Memory B cell (primary cell): ENCODE results near the gene EFEMP1.

ENCODE experiments used
- ATAC-seq: fragments of 150-1000 bp; cut with Tn5 transposase; 2 replicates; pipeline ENCODE4 v1.10.0; 2021; ENCODE audit warnings: low read depth, mild to moderate bottlenecking, moderate library complexity
- DNase-seq, 2 donors: peaks; one replicate each; pipeline ENCODE4 v3.0.0; 2022; ENCODE audit warnings: low spot score in 2 of 2
- H3K27ac Mint-ChIP-seq: one replicate; pipeline ENCODE4 v1.8.0; 2022; ENCODE audit warnings: mild to moderate bottlenecking, moderate library complexity, mixed read lengths
- H3K27me3 Mint-ChIP-seq: one replicate; pipeline ENCODE4 v1.8.0; 2022; ENCODE audit warnings: mixed read lengths
- H3K36me3 Mint-ChIP-seq: one replicate; pipeline ENCODE4 v1.8.0; 2022; ENCODE audit warnings: mild to moderate bottlenecking, mixed read lengths
- H3K4me1 Mint-ChIP-seq: one replicate; pipeline ENCODE4 v1.8.0; 2022; ENCODE audit warnings: mixed read lengths
- H3K4me3 Mint-ChIP-seq: one replicate; pipeline ENCODE4 v1.8.0; 2022; ENCODE audit warnings: mild to moderate bottlenecking, moderate library complexity, mixed read lengths
- H3K9me3 Mint-ChIP-seq: one replicate; pipeline ENCODE4 v1.8.0; 2022; ENCODE audit warnings: mixed read lengths

Gene EFEMP1

GRCh38 chr2:55923091-55923981 lies at the start of gene EFEMP1:
EFEMP1 (minus strand) TSS chr2:55923782; CDS start chr2:55922440, 1,342 bp downstream.
- Mint-ChIP-seq H3K4me1 (peaks cover 2% of the 10 kb centered on the region), H3K27me3 (peaks cover 11% of the 10 kb centered on the region), H3K4me3 (no peak within 1 kb of the TSS), H3K36me3 (no peaks in the 10 kb centered on the region), H3K27ac (no peak within 1 kb of the TSS), H3K9me3 (peaks cover 2% of the 10 kb centered on the region)
- no peak for DNase-seq
- no peak for ATAC-seq

GRCh38 chr2:55970500-55970899 lies 46.9 kb upstream of the EFEMP1 start:
- peaks cover 13% of the 10 kb centered on the region for H3K27me3 Mint-ChIP-seq
- no peaks in the 10 kb centered on the region for H3K4me1 Mint-ChIP-seq
- H3K27ac Mint-ChIP-seq, result no peak overlapping the region
- no peaks in the 10 kb centered on the region for H3K9me3 Mint-ChIP-seq
- no peak overlapping the region for H3K4me3 Mint-ChIP-seq
- H3K36me3 Mint-ChIP-seq, result no peaks in the 10 kb centered on the region
- ATAC-seq, result no peak
- DNase-seq, result no peak

GRCh38 chr2:55968941-55969340 lies 45.4 kb upstream of the EFEMP1 start:
- Mint-ChIP-seq H3K4me3 (no peak overlapping the region), H3K27ac (no peak overlapping the region), H3K4me1 (no peaks in the 10 kb centered on the region), H3K36me3 (no peaks in the 10 kb centered on the region), H3K9me3 (no peaks in the 10 kb centered on the region), H3K27me3 (peaks cover 10% of the 10 kb centered on the region)
- ATAC-seq (no peak), DNase-seq (no peak)

GRCh38 chr2:55966401-55967118 lies 43.0 kb upstream of the EFEMP1 start:
- ATAC-seq, result no peak

GRCh38 chr2:55965966-55966365 lies 42.4 kb upstream of the EFEMP1 start:
- Mint-ChIP-seq H3K4me3 (no peak overlapping the region), H3K27ac (no peak overlapping the region), H3K27me3 (peaks cover 5% of the 10 kb centered on the region), H3K36me3 (no peaks in the 10 kb centered on the region), H3K9me3 (no peaks in the 10 kb centered on the region), H3K4me1 (no peaks in the 10 kb centered on the region)
- DNase-seq, result no peak
- no peak for ATAC-seq

More at GRCh38 chr2:55966401-55967118, 43.0 kb upstream of the EFEMP1 start:
- Mint-ChIP-seq H3K9me3 (no peaks in the 10 kb centered on the region), H3K4me3 (no peak overlapping the region), H3K27ac (no peak overlapping the region), H3K27me3 (peaks cover 6% of the 10 kb centered on the region), H3K36me3 (no peaks in the 10 kb centered on the region), H3K4me1 (no peaks in the 10 kb centered on the region)
- DNase-seq, result no peak

- H3K27me3 Mint-ChIP-seq, result peaks cover 5% of the 10 kb centered on the region
- H3K4me1 Mint-ChIP-seq, result no peaks in the 10 kb centered on the region
- no peaks in the 10 kb centered on the region for H3K9me3 Mint-ChIP-seq
- no peaks in the 10 kb centered on the region for H3K36me3 Mint-ChIP-seq
- no peak overlapping the region for H3K27ac Mint-ChIP-seq
- no peak for DNase-seq
- no peak overlapping the region for H3K4me3 Mint-ChIP-seq
- ATAC-seq, result no peak
Measured at GRCh38 chr2:55965276-55965675, 41.7 kb upstream of the EFEMP1 start.

GRCh38 chr2:55962915-55963314 lies 39.3 kb upstream of the EFEMP1 start:
- Mint-ChIP-seq H3K4me1 (no peaks in the 10 kb centered on the region), H3K4me3 (no peak overlapping the region), H3K9me3 (no peaks in the 10 kb centered on the region), H3K36me3 (no peaks in the 10 kb centered on the region), H3K27ac (no peak overlapping the region), H3K27me3 (peaks cover 1% of the 10 kb centered on the region)
- DNase-seq (no peak), ATAC-seq (no peak)

- Mint-ChIP-seq H3K27me3 (no peaks in the 10 kb centered on the region), H3K4me3 (no peak overlapping the region), H3K9me3 (no peaks in the 10 kb centered on the region), H3K27ac (no peak overlapping the region), H3K4me1 (no peaks in the 10 kb centered on the region), H3K36me3 (no peaks in the 10 kb centered on the region)
- no peak for ATAC-seq
- no peak for DNase-seq
Measured at GRCh38 chr2:55961318-55961911, 37.8 kb upstream of the EFEMP1 start.

GRCh38 chr2:55958756-55959155 lies 35.2 kb upstream of the EFEMP1 start:
- H3K9me3 Mint-ChIP-seq, result no peaks in the 10 kb centered on the region
- H3K27ac Mint-ChIP-seq, result no peak overlapping the region
- no peak overlapping the region for H3K4me3 Mint-ChIP-seq
- no peaks in the 10 kb centered on the region for H3K4me1 Mint-ChIP-seq
- DNase-seq (no peak), ATAC-seq (no peak)
- H3K36me3 Mint-ChIP-seq, result no peaks in the 10 kb centered on the region
- no peaks in the 10 kb centered on the region for H3K27me3 Mint-ChIP-seq

- no peaks in the 10 kb centered on the region for H3K36me3 Mint-ChIP-seq
- ATAC-seq (no peak), DNase-seq (no peak)
- H3K27me3 Mint-ChIP-seq, result peaks cover 1% of the 10 kb centered on the region
- H3K4me3 Mint-ChIP-seq, result no peak overlapping the region
- no peaks in the 10 kb centered on the region for H3K9me3 Mint-ChIP-seq
- no peak overlapping the region for H3K27ac Mint-ChIP-seq
- no peaks in the 10 kb centered on the region for H3K4me1 Mint-ChIP-seq
Measured at GRCh38 chr2:55957142-55957541, 33.6 kb upstream of the EFEMP1 start.

GRCh38 chr2:55954306-55955035 lies 30.9 kb upstream of the EFEMP1 start:
- Mint-ChIP-seq H3K4me3 (no peak overlapping the region), H3K27ac (no peak overlapping the region), H3K36me3 (no peaks in the 10 kb centered on the region), H3K27me3 (peaks cover 9% of the 10 kb centered on the region), H3K4me1 (no peaks in the 10 kb centered on the region), H3K9me3 (no peaks in the 10 kb centered on the region)
- ATAC-seq (no peak), DNase-seq (no peak)

GRCh38 chr2:55952415-55952814 lies 28.8 kb upstream of the EFEMP1 start:
- no peak for ATAC-seq
- DNase-seq, result no peak
- H3K27me3 Mint-ChIP-seq, result peaks cover 9% of the 10 kb centered on the region
- no peak overlapping the region for H3K4me3 Mint-ChIP-seq
- H3K36me3 Mint-ChIP-seq, result no peaks in the 10 kb centered on the region
- no peaks in the 10 kb centered on the region for H3K9me3 Mint-ChIP-seq
- no peaks in the 10 kb centered on the region for H3K4me1 Mint-ChIP-seq
- H3K27ac Mint-ChIP-seq, result no peak overlapping the region

- Mint-ChIP-seq H3K36me3 (no peaks in the 10 kb centered on the region), H3K9me3 (no peaks in the 10 kb centered on the region), H3K27ac (no peak overlapping the region), H3K4me3 (no peak overlapping the region), H3K4me1 (no peaks in the 10 kb centered on the region), H3K27me3 (peaks cover 10% of the 10 kb centered on the region)
- ATAC-seq (no peak), DNase-seq (no peak)
Measured at GRCh38 chr2:55951533-55951932, 28.0 kb upstream of the EFEMP1 start.

- no peak for DNase-seq
- no peaks in the 10 kb centered on the region for H3K36me3 Mint-ChIP-seq
- no peak overlapping the region for H3K27ac Mint-ChIP-seq
- no peak overlapping the region for H3K4me3 Mint-ChIP-seq
- peaks cover 10% of the 10 kb centered on the region for H3K27me3 Mint-ChIP-seq
- ATAC-seq, result no peak
- H3K4me1 Mint-ChIP-seq, result no peaks in the 10 kb centered on the region
- no peaks in the 10 kb centered on the region for H3K9me3 Mint-ChIP-seq
Measured at GRCh38 chr2:55949613-55950012, 26.0 kb upstream of the EFEMP1 start.
